ENCODE results near the gene COL3A1.

COL3A1 gene

GRCh38 chr2:189008555-189009262 lies 34.5 kb downstream of the COL3A1 start:
- Histone ChIP-seq H3K79me2 (ENCODE audit: insufficient read depth, low read length) (no peaks in the 10 kb centered on the region), H2AFZ (ENCODE audit: low read depth, low read length) (no peak overlapping the region), H3K4me1 (ENCODE audit: insufficient read depth, low read length) (no peaks in the 10 kb centered on the region), H3K27me3 (ENCODE audit: insufficient read depth, low read length, poor library complexity) (no peaks in the 10 kb centered on the region), H3K9me3 (ENCODE audit: insufficient read depth, low read length, severe bottlenecking) (no peaks in the 10 kb centered on the region), H3K27ac (ENCODE audit: low read length) (no peak overlapping the region), H3K4me2 (ENCODE audit: insufficient read depth, low read length) (no peak overlapping the region), H4K20me1 (ENCODE audit: insufficient read depth, low read length) (no peaks in the 10 kb centered on the region), H3K4me3 (ENCODE audit: low read depth in 1 of 2, low read length in 2 of 2) (no peak overlapping the region), H3K9ac (ENCODE audit: low read depth, low read length) (no peak overlapping the region), H3K36me3 (ENCODE audit: insufficient read depth, low read length) (no peaks in the 10 kb centered on the region)
- TF ChIP-seq, protein P1, sequence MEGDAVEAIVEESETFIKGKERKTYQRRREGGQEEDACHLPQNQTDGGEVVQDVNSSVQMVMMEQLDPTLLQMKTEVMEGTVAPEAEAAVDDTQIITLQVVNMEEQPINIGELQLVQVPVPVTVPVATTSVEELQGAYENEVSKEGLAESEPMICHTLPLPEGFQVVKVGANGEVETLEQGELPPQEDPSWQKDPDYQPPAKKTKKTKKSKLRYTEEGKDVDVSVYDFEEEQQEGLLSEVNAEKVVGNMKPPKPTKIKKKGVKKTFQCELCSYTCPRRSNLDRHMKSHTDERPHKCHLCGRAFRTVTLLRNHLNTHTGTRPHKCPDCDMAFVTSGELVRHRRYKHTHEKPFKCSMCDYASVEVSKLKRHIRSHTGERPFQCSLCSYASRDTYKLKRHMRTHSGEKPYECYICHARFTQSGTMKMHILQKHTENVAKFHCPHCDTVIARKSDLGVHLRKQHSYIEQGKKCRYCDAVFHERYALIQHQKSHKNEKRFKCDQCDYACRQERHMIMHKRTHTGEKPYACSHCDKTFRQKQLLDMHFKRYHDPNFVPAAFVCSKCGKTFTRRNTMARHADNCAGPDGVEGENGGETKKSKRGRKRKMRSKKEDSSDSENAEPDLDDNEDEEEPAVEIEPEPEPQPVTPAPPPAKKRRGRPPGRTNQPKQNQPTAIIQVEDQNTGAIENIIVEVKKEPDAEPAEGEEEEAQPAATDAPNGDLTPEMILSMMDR (IDR thresholded peaks at IDR 0.05; ENCODE audit: borderline replicate concordance, extremely low read depth, low read length, poor library complexity, severe bottlenecking) = no peak
- TF ChIP-seq EZH2 (IDR thresholded peaks at IDR 0.05; ENCODE audit: borderline replicate concordance, low read depth, low read length, severe bottlenecking) = no peak
- DNase-seq (no peak), ATAC-seq (ENCODE audit: insufficient read depth, low read depth) (no peak)

GRCh38 chr2:189010536-189010935 lies 36.4 kb downstream of the COL3A1 start:
- ATAC-seq (ENCODE audit: insufficient read depth, low read depth) = no peak

GRCh38 chr2:189012351-189012750 lies 38.2 kb downstream of the COL3A1 start:
- H3K79me2 ChIP-seq (ENCODE audit: insufficient read depth, low read length) = no peaks in the 10 kb centered on the region
- no peak overlapping the region for H2AFZ ChIP-seq (ENCODE audit: low read depth, low read length)
- no peaks in the 10 kb centered on the region for H3K9me3 ChIP-seq (ENCODE audit: insufficient read depth, low read length, severe bottlenecking)
- ATAC-seq (ENCODE audit: insufficient read depth, low read depth) (no peak), DNase-seq (no peak)
- H4K20me1 ChIP-seq (ENCODE audit: insufficient read depth, low read length) = no peaks in the 10 kb centered on the region
- TF ChIP-seq, protein P1 (IDR thresholded peaks at IDR 0.05; ENCODE audit: borderline replicate concordance, extremely low read depth, low read length, poor library complexity, severe bottlenecking) = no peak
- TF ChIP-seq EZH2 (IDR thresholded peaks at IDR 0.05; ENCODE audit: borderline replicate concordance, low read depth, low read length, severe bottlenecking) = no peak
- no peak overlapping the region for H3K9ac ChIP-seq (ENCODE audit: low read depth, low read length)
- H3K36me3 ChIP-seq (ENCODE audit: insufficient read depth, low read length) = no peaks in the 10 kb centered on the region
- H3K4me2 ChIP-seq (ENCODE audit: insufficient read depth, low read length) = no peak overlapping the region
- H3K27me3 ChIP-seq (ENCODE audit: insufficient read depth, low read length, poor library complexity) = no peaks in the 10 kb centered on the region
- H3K4me1 ChIP-seq (ENCODE audit: insufficient read depth, low read length) = no peaks in the 10 kb centered on the region
- no peak overlapping the region for H3K4me3 ChIP-seq (ENCODE audit: low read depth in 1 of 2, low read length in 2 of 2)
- no peak overlapping the region for H3K27ac ChIP-seq (ENCODE audit: low read length)

More at GRCh38 chr2:189010536-189010935, 36.4 kb downstream of the COL3A1 start:
- Histone ChIP-seq H3K9ac (ENCODE audit: low read depth, low read length) (no peak overlapping the region), H3K9me3 (ENCODE audit: insufficient read depth, low read length, severe bottlenecking) (no peaks in the 10 kb centered on the region), H3K4me1 (ENCODE audit: insufficient read depth, low read length) (no peaks in the 10 kb centered on the region), H3K27me3 (ENCODE audit: insufficient read depth, low read length, poor library complexity) (no peaks in the 10 kb centered on the region), H3K79me2 (ENCODE audit: insufficient read depth, low read length) (no peaks in the 10 kb centered on the region), H4K20me1 (ENCODE audit: insufficient read depth, low read length) (no peaks in the 10 kb centered on the region), H3K4me3 (ENCODE audit: low read depth in 1 of 2, low read length in 2 of 2) (no peak overlapping the region), H3K27ac (ENCODE audit: low read length) (no peak overlapping the region), H3K4me2 (ENCODE audit: insufficient read depth, low read length) (no peak overlapping the region), H3K36me3 (ENCODE audit: insufficient read depth, low read length) (no peaks in the 10 kb centered on the region), H2AFZ (ENCODE audit: low read depth, low read length) (no peak overlapping the region)
- no peak for TF ChIP-seq EZH2 (IDR thresholded peaks at IDR 0.05; ENCODE audit: borderline replicate concordance, low read depth, low read length, severe bottlenecking)
- TF ChIP-seq, protein P1 (IDR thresholded peaks at IDR 0.05; ENCODE audit: borderline replicate concordance, extremely low read depth, low read length, poor library complexity, severe bottlenecking) = no peak
- no peak for DNase-seq

Measured in DND-41 (cell line).